HCT116 (cell line): ENCODE results near the gene POFUT2. TPM values are rescaled to one million over a fixed set of nuclear protein-coding genes. Genes with fewer than 3 reads are reported as not detected.

Experiments used
- ATAC-seq: fragments of 200-7000 bp; cut with Tn5 transposase; 2 replicates; pipeline ENCODE4 v1.9.1; 2020; ENCODE audit warnings: mild to moderate bottlenecking, moderate library complexity
- BruUV-seq: library from RNA; stranded (reverse); fragments of 400-500 nt; replicated peaks from 2 replicates; lab custom pipeline; 2021; lab: Mats Ljungman, UMichigan
- CTCF ChIA-PET: fragments of 300-600 bp; sonication (Branson Sonifier 250); formaldehyde crosslinking; loops from one replicate; lab custom pipeline; 2021; ENCODE audit warnings: antibody characterized with exemption; lab: Charles Lee
- POLR2A ChIA-PET: fragments of 300-600, 350-600 bp; sonication (Branson Sonifier 250); formaldehyde crosslinking; loops from one replicate; lab custom pipeline; 2021; ENCODE audit warnings: antibody characterized with exemption; lab: Charles Lee
- RAD21 ChIA-PET, 2 experiments: fragments of 300-600 bp; sonication (Branson Sonifier 250); formaldehyde crosslinking; loops; one replicate each; lab custom pipeline; 2023; ENCODE audit warnings: low total read pairs in 2 of 2; ENCODE audit not compliant: uncharacterized antibody in 2 of 2, unreplicated experiment in 2 of 2, low non-redundant PET in 1 of 2; lab: Charles Lee
- DNase-seq: peaks from one replicate; pipeline ENCODE4 v3.0.0-alpha.2; 2010; ENCODE audit warnings: low read depth, low spot score
- H2AFZ ChIP-seq: fragments of 200-600 bp; shearing (Covaris generic), sonication (generic); 2 replicates; pipeline ENCODE4 v1.6.1; 2017; ENCODE audit warnings: low read depth, mixed run types, mixed read lengths, antibody characterized with exemption, low read length; ENCODE audit not compliant: poor library complexity, severe bottlenecking
- H3K27ac ChIP-seq: 2 replicates; pipeline ENCODE4 v1.5.1; 2012; ENCODE audit warnings: low read depth, low read length
- H3K27me3 ChIP-seq: fragments of 200-600 bp; sonication (generic); 2 replicates; pipeline ENCODE4 v1.6.1; 2016; ENCODE audit warnings: mixed run types, low read length, mixed read lengths; ENCODE audit not compliant: insufficient read depth
- H3K36me3 ChIP-seq, 2 experiments: fragments of 200-500 bp in 1 of 2; fragments of 200-600 bp in 1 of 2; sonication (Bioruptor generic) in 1 of 2; sonication (generic) in 1 of 2; 2 replicates each; pipeline versions ENCODE4 v1.5.1 to v1.6.1; 2014 to 2016; ENCODE audit warnings: low read length in 2 of 2, inconsistent platforms in 1 of 2, mixed read lengths in 1 of 2, mixed run types in 1 of 2; ENCODE audit not compliant: insufficient read depth in 2 of 2, control insufficient read depth in 1 of 2
- H3K4me1 ChIP-seq, 2 experiments: fragments of 200-600 bp in 1 of 2; sonication (generic) in 1 of 2; 2 replicates each; pipeline versions ENCODE4 v1.5.1 to v1.6.1; 2012 to 2017; ENCODE audit warnings: low read length in 2 of 2, inconsistent platforms in 1 of 2, mild to moderate bottlenecking in 1 of 2, mixed read lengths in 1 of 2, mixed run types in 1 of 2, moderate library complexity in 1 of 2; ENCODE audit not compliant: insufficient read depth in 2 of 2, control insufficient read depth in 1 of 2
- H3K4me2 ChIP-seq: fragments of 200-600 bp; sonication (generic); 2 replicates; pipeline ENCODE4 v1.6.1; 2017; ENCODE audit warnings: mixed run types, low read length, mixed read lengths
- H3K4me3 ChIP-seq, 2 experiments: fragments of 200-600 bp in 1 of 2; sonication (generic) in 1 of 2; replicated peaks in 1 of 2; 2 replicates each; pipeline ENCODE4 v1.5.1; 2011 to 2016; ENCODE audit warnings: low read length in 2 of 2, control low read depth in 1 of 2, low read depth in 1 of 2, mild to moderate bottlenecking in 1 of 2, mixed read lengths in 1 of 2, mixed run types in 1 of 2
- H3K79me2 ChIP-seq: fragments of 200-600 bp; sonication (generic); 2 replicates; pipeline ENCODE4 v1.6.1; 2017; ENCODE audit warnings: mild to moderate bottlenecking, mixed run types, low read length, moderate library complexity, mixed read lengths; ENCODE audit not compliant: insufficient read depth
- H3K9ac ChIP-seq: fragments of 200-600 bp; sonication (generic); 2 replicates; pipeline ENCODE4 v1.6.1; 2016; ENCODE audit warnings: low read length, mixed read lengths
- H3K9me2 ChIP-seq: fragments of 200-600 bp; sonication (generic), shearing (Covaris generic); 2 replicates; pipeline ENCODE4 v1.6.1; 2017; ENCODE audit warnings: mixed run types, mild to moderate bottlenecking, moderate library complexity; ENCODE audit not compliant: insufficient read depth
- H3K9me3 ChIP-seq, 2 experiments: fragments of 200-500 bp in 1 of 2; fragments of 200-600 bp in 1 of 2; sonication (Bioruptor generic) in 1 of 2; sonication (generic) in 1 of 2; 2 replicates each; pipeline ENCODE4 v1.6.1; 2014 to 2017; ENCODE audit warnings: low read length in 2 of 2, mixed read lengths in 2 of 2, inconsistent platforms in 1 of 2, low read depth in 1 of 2, mild to moderate bottlenecking in 1 of 2, mixed run types in 1 of 2, moderate library complexity in 1 of 2; ENCODE audit not compliant: control insufficient read depth in 1 of 2, insufficient read depth in 1 of 2
- H4K20me1 ChIP-seq: fragments of 200-600 bp; sonication (generic), shearing (Covaris generic); 2 replicates; pipeline ENCODE4 v1.6.1; 2017; ENCODE audit warnings: mixed run types, mild to moderate bottlenecking, moderate library complexity; ENCODE audit not compliant: insufficient read depth
- ATF3 ChIP-seq: IDR thresholded peaks from 2 replicates; pipeline ENCODE4 v1.6.1; 2012
- CEBPB ChIP-seq: IDR thresholded peaks from 2 replicates; pipeline ENCODE4 v1.6.1; 2012; ENCODE audit warnings: low read depth
- CTCF ChIP-seq, 3 experiments: fragments of 200-600 bp in 1 of 3; sonication (generic) in 1 of 3; IDR thresholded peaks in 2 of 3; conservative IDR thresholded peaks in 1 of 3; 2 replicates each; pipeline ENCODE4 v1.5.1; 2012 to 2017; ENCODE audit warnings: low read depth in 2 of 3, low read length in 2 of 3, antibody characterized with exemption in 1 of 3, borderline replicate concordance in 1 of 3, control low read depth in 1 of 3, mild to moderate bottlenecking in 1 of 3, mixed read lengths in 1 of 3, mixed run types in 1 of 3, moderate library complexity in 1 of 3; ENCODE audit not compliant: insufficient read depth in 1 of 3
- EZH2 ChIP-seq: fragments of 200-600 bp; sonication (generic); IDR thresholded peaks from 2 replicates; pipeline ENCODE4 v1.6.1; 2017; ENCODE audit warnings: antibody characterized with exemption, mixed run types
- EZH2phosphoT487 ChIP-seq: fragments of 200-600 bp; IDR thresholded peaks from 2 replicates; pipeline ENCODE4 v1.6.1; 2018; ENCODE audit warnings: antibody characterized with exemption, borderline replicate concordance
- FOSL1 ChIP-seq: IDR thresholded peaks from 2 replicates; pipeline ENCODE4 v1.6.1; 2012; ENCODE audit warnings: low read depth
- JUND ChIP-seq: IDR thresholded peaks from 2 replicates; pipeline ENCODE4 v1.6.1; 2012
- MAX ChIP-seq: IDR thresholded peaks from 2 replicates; pipeline ENCODE4 v1.6.1; 2012
- POLR2A ChIP-seq: IDR thresholded peaks from 2 replicates; pipeline ENCODE4 v1.7.0; 2011; ENCODE audit warnings: borderline replicate concordance; ENCODE audit not compliant: insufficient read depth, insufficient read length; ENCODE audit errors: extremely low read depth
- POLR2AphosphoS5 ChIP-seq: IDR thresholded peaks from 2 replicates; pipeline ENCODE4 v1.6.1; 2011; ENCODE audit warnings: mild to moderate bottlenecking, low read depth, low read length, moderate library complexity
- RAD21 ChIP-seq: IDR thresholded peaks from 2 replicates; pipeline ENCODE4 v1.6.1; 2012; ENCODE audit warnings: low read depth, mild to moderate bottlenecking
- REST ChIP-seq: IDR thresholded peaks from 2 replicates; pipeline ENCODE4 v1.6.1; 2012; ENCODE audit warnings: low read depth
- SIN3A ChIP-seq: IDR thresholded peaks from 2 replicates; pipeline ENCODE4 v1.6.1; 2012; ENCODE audit warnings: low read depth
- SP1 ChIP-seq: IDR thresholded peaks from 2 replicates; pipeline ENCODE4 v1.6.1; 2012; ENCODE audit warnings: low read depth
- SRF ChIP-seq: IDR thresholded peaks from 2 replicates; pipeline ENCODE4 v1.6.1; 2012; ENCODE audit warnings: low read depth
- TCF7L2 ChIP-seq: IDR thresholded peaks from 2 replicates; pipeline ENCODE4 v1.7.0; 2011; ENCODE audit warnings: borderline replicate concordance, inconsistent platforms; ENCODE audit not compliant: insufficient read depth, insufficient read length; ENCODE audit errors: extremely low read depth
- YY1 ChIP-seq: IDR thresholded peaks from 2 replicates; pipeline ENCODE4 v1.6.1; 2011; ENCODE audit warnings: low read length, low read depth, moderate library complexity, mild to moderate bottlenecking; ENCODE audit not compliant: insufficient replicate concordance; ENCODE audit errors: extremely low read depth
- ZBTB33 ChIP-seq: IDR thresholded peaks from 2 replicates; pipeline ENCODE4 v1.6.1; 2011; ENCODE audit warnings: mild to moderate bottlenecking, low read length, moderate library complexity; ENCODE audit not compliant: insufficient replicate concordance; ENCODE audit errors: extremely low read depth
- ZFX ChIP-seq: fragments of 450-650 bp; IDR thresholded peaks from 2 replicates; pipeline ENCODE4 v1.6.1; 2017
- ZNF274 ChIP-seq: fragments of 200-500 bp; sonication (Bioruptor generic); IDR thresholded peaks from 2 replicates; pipeline ENCODE4 v1.6.1; 2014; ENCODE audit warnings: mild to moderate bottlenecking, low read depth, low read length, inconsistent platforms
- intact Hi-C: fragments of 100-400 bp; cut with micrococcal nuclease; formaldehyde crosslinking; loops from 2 replicates; pipeline ENCODE4 v1.10.0; 2022
- total RNA-seq: library from RNA; stranded (reverse); gene quantifications from one replicate; pipeline ENCODE4 v1.2.1, GENCODE V29; 2021; ENCODE audit not compliant: unreplicated experiment

Gene POFUT2
- total RNA-seq, 1 experiment from 2014 or later = 20.5 TPM

- H3K79me2 ChIP-seq = no peaks in the 10 kb centered on the region
- H2AFZ ChIP-seq = no peak overlapping the region
- no peaks in the 10 kb centered on the region for H3K36me3 ChIP-seq
- TF ChIP-seq YY1 (no peak), POLR2A (no peak), FOSL1 (no peak), REST (no peak), EZH2 (no peak), CEBPB (no peak), ATF3 (no peak), POLR2AphosphoS5 (no peak), ZNF274 (no peak), MAX (no peak), SRF (no peak), SIN3A (no peak), TCF7L2 (no peak), RAD21 (no peak), CTCF (IDR thresholded peaks at IDR 0.05 in 2 of 3, conservative IDR thresholded peaks at IDR 0.05 in 1 of 3; ENCODE audit: borderline replicate concordance in 1 of 3, insufficient read depth in 1 of 3, low read depth in 2 of 3, low read length in 2 of 3) (no peak), JUND (no peak), ZBTB33 (no peak), ZFX (no peak), EZH2phosphoT487 (no peak), SP1 (no peak)
- peaks cover 29 to 48% of the 10 kb centered on the region in 2 experiments for H3K4me1 ChIP-seq
- DNase-seq = no peak
- no peak for ATAC-seq
- H4K20me1 ChIP-seq = no peaks in the 10 kb centered on the region
- no peak overlapping the region for H3K4me2 ChIP-seq
- ChIA-PET POLR2A (no interaction called here), CTCF (no interaction called here), RAD21 (no interaction called here)
- no TSS peak for BruUV-seq
- H3K9ac ChIP-seq = no peak overlapping the region
- H3K27me3 ChIP-seq = no peaks in the 10 kb centered on the region
- H3K9me2 ChIP-seq = no peaks in the 10 kb centered on the region
- intact Hi-C loops = no loop called here
- H3K9me3 ChIP-seq = no peaks in the 10 kb centered on the region
- no peak overlapping the region for H3K4me3 ChIP-seq
- no peak overlapping the region for H3K27ac ChIP-seq
Measured at GRCh38 chr21:45331531-45332147, 43.9 kb upstream of the POFUT2 start.
